Breast epithelium (tissue), 4 donors: ENCODE results near the gene ERFE. TPM values are rescaled to one million over a fixed set of nuclear protein-coding genes. Genes with fewer than 3 reads are reported as not detected.

Experiments used
- DNase-seq, 2 donors: peaks; one replicate each; pipeline ENCODE4 v3.0.0-alpha.2; 2019; ENCODE audit warnings: low spot score in 2 of 2
- H3K27ac ChIP-seq, 2 donors: fragments of 200-600 bp; sonication (generic) in 1 of 2; one replicate each; pipeline ENCODE4 v1.5.1; 2016 to 2019; ENCODE audit warnings: mild to moderate bottlenecking in 1 of 2
- H3K27me3 ChIP-seq, 2 donors: fragments of 200-600 bp; sonication (generic) in 1 of 2; one replicate each; pipeline versions ENCODE4 v1.5.1 to v1.6.0; 2017 to 2019; ENCODE audit warnings: control low read depth in 1 of 2, mild to moderate bottlenecking in 1 of 2
- H3K36me3 ChIP-seq: fragments of 200-600 bp; one replicate; pipeline ENCODE4 v1.5.1; 2019
- H3K4me1 ChIP-seq, 2 donors: fragments of 200-600 bp; sonication (generic); one replicate each; pipeline ENCODE4 v1.5.1; 2016 to 2019; ENCODE audit warnings: control low read depth in 1 of 2
- H3K4me3 ChIP-seq, 3 donors: fragments of 200-600 bp; sonication (generic); 1 replicate in 2 of 3; 2 replicates in 1 of 3; pipeline ENCODE4 v1.5.1; 2016 to 2019; ENCODE audit warnings: mild to moderate bottlenecking in 3 of 3, moderate library complexity in 2 of 3
- H3K9me3 ChIP-seq, 2 donors: fragments of 200-600 bp; sonication (generic) in 1 of 2; one replicate each; pipeline ENCODE4 v1.5.1; 2016 to 2019; ENCODE audit warnings: control low read depth in 1 of 2
- CTCF ChIP-seq, 3 donors: fragments of 450-650 bp; IDR thresholded peaks; one replicate each; pipeline ENCODE4 v1.5.1; 2016 to 2017; ENCODE audit warnings: antibody characterized with exemption in 3 of 3, mild to moderate bottlenecking in 3 of 3, moderate library complexity in 3 of 3
- POLR2A ChIP-seq: fragments of 450-650 bp; IDR thresholded peaks from one replicate; pipeline ENCODE4 v1.6.1; 2016; ENCODE audit warnings: antibody characterized with exemption, mild to moderate bottlenecking, moderate library complexity
- POLR2AphosphoS5 ChIP-seq, 3 donors: sonication (generic); formaldehyde crosslinking; IDR thresholded peaks; one replicate each; pipeline ENCODE4 v1.6.1; 2017; ENCODE audit warnings: antibody characterized with exemption in 3 of 3
- intact Hi-C: fragments of 100-400 bp; cut with DNase I; formaldehyde crosslinking; loops from one replicate; pipeline ENCODE4 v1.15.1; 2023; ENCODE audit warnings: low total_unique reads
- total RNA-seq, 3 donors: library from RNA; depleted of rRNA; stranded (reverse); fragments of >200 nt; gene quantifications; one replicate each; pipeline ENCODE4 v1.1.0, GENCODE V29; 2016

ERFE gene
- total RNA-seq, 3 donors from 2014 or later = 0.48 to 0.98 TPM; not detected in 1

- Histone ChIP-seq H3K4me1 (no peaks in the 10 kb centered on the region), H3K36me3 (no peaks in the 10 kb centered on the region), H3K27me3 (no peaks in the 10 kb centered on the region), H3K27ac (no peak overlapping the region), H3K9me3 (no peaks in the 10 kb centered on the region), H3K4me3 (no peak overlapping the region)
- no peak for DNase-seq
- TF ChIP-seq POLR2AphosphoS5 (IDR thresholded peaks at IDR 0.05) (no peak), CTCF (IDR thresholded peaks at IDR 0.05) (no peak), POLR2A (no peak)
- intact Hi-C loops = no loop called here
Measured at GRCh38 chr2:238174291-238174690, 15.5 kb downstream of the ERFE start.

DNA sequence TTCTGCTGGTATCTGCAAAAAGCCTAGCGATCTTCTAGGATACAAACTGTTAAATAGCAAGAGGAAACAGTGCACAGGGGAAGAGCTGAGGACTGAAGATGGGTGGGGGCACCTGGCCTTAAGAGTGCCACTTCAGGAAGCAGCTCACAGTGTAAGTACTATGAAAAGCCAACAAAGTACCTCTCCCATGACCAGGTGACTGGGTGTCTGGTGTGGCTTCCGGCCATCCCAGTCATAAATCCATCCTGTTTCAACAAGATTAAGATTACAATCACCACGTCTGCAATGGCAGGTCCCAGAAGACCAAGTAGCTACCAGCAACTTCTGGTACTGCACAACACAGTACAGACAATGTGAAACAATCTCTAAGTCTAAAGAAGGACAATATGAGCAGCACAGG lies 15.9 kb downstream of the ERFE start:
- DNase-seq = no peak
- Histone ChIP-seq H3K27ac (no peak overlapping the region), H3K4me3 (no peak overlapping the region), H3K9me3 (no peaks in the 10 kb centered on the region), H3K27me3 (no peaks in the 10 kb centered on the region), H3K4me1 (no peaks in the 10 kb centered on the region), H3K36me3 (no peaks in the 10 kb centered on the region)
- intact Hi-C loops = no loop called here
- TF ChIP-seq CTCF (IDR thresholded peaks at IDR 0.05) = no peak
- TF ChIP-seq POLR2A = no peak
- no peak for TF ChIP-seq POLR2AphosphoS5 (IDR thresholded peaks at IDR 0.05)

- TF ChIP-seq POLR2A (no peak), POLR2AphosphoS5 (IDR thresholded peaks at IDR 0.05) (no peak), CTCF (IDR thresholded peaks at IDR 0.05) (no peak)
- Histone ChIP-seq H3K27ac (no peak overlapping the region), H3K9me3 (no peaks in the 10 kb centered on the region), H3K4me3 (no peak overlapping the region), H3K27me3 (no peaks in the 10 kb centered on the region), H3K4me1 (no peaks in the 10 kb centered on the region), H3K36me3 (no peaks in the 10 kb centered on the region)
- DNase-seq = no peak
- intact Hi-C loops = no loop called here
Measured at GRCh38 chr2:238176613-238177012, 17.8 kb downstream of the ERFE start.

DNA sequence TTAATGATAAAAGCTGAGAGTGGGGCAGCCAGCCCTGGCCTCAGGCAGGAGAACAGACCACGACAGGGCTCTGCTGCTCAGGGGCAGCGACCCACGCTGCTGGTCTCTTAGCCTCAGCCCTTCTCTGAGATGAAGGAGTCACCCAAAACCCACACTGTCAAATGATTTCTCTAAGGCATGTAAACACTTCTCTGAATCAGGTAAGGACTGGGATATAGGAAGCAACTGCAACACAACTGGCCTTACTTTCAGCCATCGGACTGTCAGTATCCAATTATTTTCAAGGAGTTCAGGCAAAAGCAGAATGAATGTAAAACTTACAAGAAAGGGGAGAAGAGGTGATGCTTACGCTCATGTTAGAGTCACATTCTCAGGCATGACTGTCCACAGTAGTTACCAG lies 21.8 kb downstream of the ERFE start:
- H3K4me1 ChIP-seq = no peaks in the 10 kb centered on the region
- no peaks in the 10 kb centered on the region for H3K36me3 ChIP-seq
- no peak overlapping the region for H3K27ac ChIP-seq
- intact Hi-C loops = no loop called here
- H3K27me3 ChIP-seq = no peaks in the 10 kb centered on the region
- no peak overlapping the region for H3K4me3 ChIP-seq
- H3K9me3 ChIP-seq = no peaks in the 10 kb centered on the region
- no peak for TF ChIP-seq CTCF (IDR thresholded peaks at IDR 0.05)
- no peak for TF ChIP-seq POLR2A
- no peak for TF ChIP-seq POLR2AphosphoS5 (IDR thresholded peaks at IDR 0.05)
- no peak for DNase-seq

DNA sequence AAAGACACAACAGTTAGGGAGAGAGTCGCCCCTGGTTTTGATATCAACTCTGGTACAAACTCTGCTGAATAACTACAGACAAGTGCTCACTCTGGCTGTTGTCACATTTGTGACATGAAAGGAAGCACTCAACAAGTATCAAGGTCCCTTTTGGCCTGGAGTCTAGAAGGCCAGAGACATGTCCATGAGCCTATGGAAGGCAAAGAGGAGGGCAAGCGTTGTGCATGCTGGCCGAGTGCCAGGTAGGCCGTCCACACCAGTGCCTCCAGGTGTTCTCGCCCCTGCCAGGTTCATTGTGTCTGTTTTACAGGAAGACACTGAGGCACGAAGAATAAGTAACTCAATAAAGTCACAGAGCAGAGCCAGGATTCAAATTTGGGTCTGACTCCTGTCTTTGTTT lies 23.6 kb downstream of the ERFE start:
- TF ChIP-seq CTCF (IDR thresholded peaks at IDR 0.05) (no peak), POLR2AphosphoS5 (IDR thresholded peaks at IDR 0.05) (no peak), POLR2A (no peak)
- intact Hi-C loops = no loop called here
- no peaks in the 10 kb centered on the region for H3K9me3 ChIP-seq
- H3K27ac ChIP-seq = no peak overlapping the region
- no peaks in the 10 kb centered on the region for H3K36me3 ChIP-seq
- no peak for DNase-seq
- H3K4me1 ChIP-seq = no peaks in the 10 kb centered on the region
- no peak overlapping the region for H3K4me3 ChIP-seq
- no peaks in the 10 kb centered on the region for H3K27me3 ChIP-seq
